ENCODE measurements around the gene SFXN2. TPM values are rescaled to one million over a fixed set of nuclear protein-coding genes. Genes with fewer than 3 reads are reported as not detected.
"Not testable (repeated sequence)": the region's sequence is repeated elsewhere in the genome, so short reads cannot be mapped to it uniquely, and the experiment has no call there.

SFXN2 gene, protein sequence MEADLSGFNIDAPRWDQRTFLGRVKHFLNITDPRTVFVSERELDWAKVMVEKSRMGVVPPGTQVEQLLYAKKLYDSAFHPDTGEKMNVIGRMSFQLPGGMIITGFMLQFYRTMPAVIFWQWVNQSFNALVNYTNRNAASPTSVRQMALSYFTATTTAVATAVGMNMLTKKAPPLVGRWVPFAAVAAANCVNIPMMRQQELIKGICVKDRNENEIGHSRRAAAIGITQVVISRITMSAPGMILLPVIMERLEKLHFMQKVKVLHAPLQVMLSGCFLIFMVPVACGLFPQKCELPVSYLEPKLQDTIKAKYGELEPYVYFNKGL
- total RNA-seq, result 1 to 10 TPM; 1.9 to 5.6 (median 3.1) TPM

DNA sequence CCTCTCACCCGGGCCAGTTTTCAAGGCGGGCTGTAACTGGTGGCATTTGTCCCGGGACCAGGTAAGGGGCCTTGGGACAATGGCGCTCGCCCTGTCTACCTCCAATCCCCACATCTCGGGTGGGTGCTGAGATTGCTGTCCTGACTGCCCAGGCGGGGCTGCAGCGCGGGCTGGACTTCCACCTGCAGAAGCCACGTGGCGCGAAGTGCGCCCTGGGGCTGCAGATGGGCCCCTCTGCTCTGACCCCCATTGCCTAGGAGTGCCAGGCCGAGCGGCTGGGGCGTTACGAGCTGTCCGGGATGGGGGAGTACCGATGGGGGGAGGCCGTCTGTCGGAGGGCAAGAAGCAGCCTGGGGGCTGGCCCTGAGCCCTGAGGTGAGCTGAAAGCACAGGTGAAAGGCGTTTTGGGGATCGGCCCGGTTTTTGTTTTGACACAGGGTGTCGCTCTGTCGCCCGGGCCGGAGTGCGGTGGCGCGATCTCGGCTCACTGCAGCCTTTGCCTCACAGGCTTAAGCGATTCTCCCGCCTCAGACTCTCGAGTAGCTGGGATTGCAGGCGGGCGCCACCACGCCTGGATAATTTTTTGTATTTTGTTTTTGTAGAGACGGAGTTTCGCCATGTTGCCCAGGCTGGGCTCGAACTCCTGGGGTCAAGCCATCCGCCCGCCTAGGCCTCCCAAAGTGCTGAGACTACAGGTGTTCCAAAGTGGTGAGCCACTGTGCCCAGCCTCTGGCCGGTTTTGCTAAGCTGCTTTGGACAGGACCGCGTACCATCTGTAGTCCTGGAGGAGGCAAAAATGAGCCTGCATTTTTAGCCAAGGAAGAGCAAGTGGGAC, at the start of gene SFXN2:
TSS of gene SFXN2 (plus strand) at position 16 of the 835 bp plus-strand sequence. CDS start 12,001 bp downstream, outside the sequence.
- TF ChIP-seq, protein P1, sequence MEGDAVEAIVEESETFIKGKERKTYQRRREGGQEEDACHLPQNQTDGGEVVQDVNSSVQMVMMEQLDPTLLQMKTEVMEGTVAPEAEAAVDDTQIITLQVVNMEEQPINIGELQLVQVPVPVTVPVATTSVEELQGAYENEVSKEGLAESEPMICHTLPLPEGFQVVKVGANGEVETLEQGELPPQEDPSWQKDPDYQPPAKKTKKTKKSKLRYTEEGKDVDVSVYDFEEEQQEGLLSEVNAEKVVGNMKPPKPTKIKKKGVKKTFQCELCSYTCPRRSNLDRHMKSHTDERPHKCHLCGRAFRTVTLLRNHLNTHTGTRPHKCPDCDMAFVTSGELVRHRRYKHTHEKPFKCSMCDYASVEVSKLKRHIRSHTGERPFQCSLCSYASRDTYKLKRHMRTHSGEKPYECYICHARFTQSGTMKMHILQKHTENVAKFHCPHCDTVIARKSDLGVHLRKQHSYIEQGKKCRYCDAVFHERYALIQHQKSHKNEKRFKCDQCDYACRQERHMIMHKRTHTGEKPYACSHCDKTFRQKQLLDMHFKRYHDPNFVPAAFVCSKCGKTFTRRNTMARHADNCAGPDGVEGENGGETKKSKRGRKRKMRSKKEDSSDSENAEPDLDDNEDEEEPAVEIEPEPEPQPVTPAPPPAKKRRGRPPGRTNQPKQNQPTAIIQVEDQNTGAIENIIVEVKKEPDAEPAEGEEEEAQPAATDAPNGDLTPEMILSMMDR (IDR thresholded peaks at IDR 0.05), result no peak
- no peak for TF ChIP-seq POLR2AphosphoS5 (IDR thresholded peaks at IDR 0.05)
- TF ChIP-seq POLR2A (IDR thresholded peaks at IDR 0.05), result no peak
- TF ChIP-seq EP300 (IDR thresholded peaks at IDR 0.05), result no peak
- Histone ChIP-seq H3K36me3 (no peaks in the 10 kb centered on the region), H3K27me3 (no peaks in the 10 kb centered on the region), H3K4me1 (peaks cover 9% of the 10 kb centered on the region), H3K9me3 (no peaks in the 10 kb centered on the region), H3K27ac (peak within 1 kb of the TSS; percentile 84), H3K4me3 (peak within 1 kb of the TSS; percentile 88)
- WGBS, result 9% methylated on average over 26 of the region's 46 CpGs
- peak in 1 of 2 donors; percentile 80 for DNase-seq (ENCODE audit: low spot score in 2 of 2)

DNA sequence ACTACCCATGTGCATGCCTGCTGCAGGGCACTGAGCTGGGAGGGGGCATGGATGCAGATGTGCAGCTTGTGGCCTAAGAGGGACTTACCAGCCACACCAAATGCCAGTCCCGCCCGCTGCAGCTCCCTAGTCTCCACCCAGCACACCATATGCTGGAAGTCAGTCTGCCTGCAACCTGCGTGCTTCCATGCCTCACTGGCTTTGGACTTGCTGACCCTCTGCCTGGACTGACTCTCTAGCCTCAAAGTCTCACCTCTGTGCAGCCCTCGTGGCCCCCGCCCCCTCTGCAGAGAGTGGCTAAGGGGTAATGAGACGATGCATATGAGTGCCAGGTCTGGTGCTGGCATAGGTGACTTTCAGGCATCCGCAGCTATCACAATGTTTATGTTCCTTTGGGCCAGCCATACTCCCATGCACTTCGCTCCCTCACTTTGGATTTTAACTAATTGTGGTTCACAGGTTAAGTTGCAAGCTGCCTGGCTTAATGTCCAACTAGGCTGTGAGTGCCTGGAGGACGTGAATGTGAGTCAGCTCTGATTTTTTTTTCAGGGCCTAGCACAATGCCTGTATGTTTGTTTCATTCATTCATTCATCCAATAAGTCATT, 48.4 kb upstream of the SFXN2 start:
- no peaks in the 10 kb centered on the region for H3K36me3 ChIP-seq
- H3K27ac ChIP-seq, result no peak overlapping the region
- 73% methylated on average over 7 of the region's 9 CpGs for WGBS
- DNase-seq (ENCODE audit: low spot score in 2 of 2), result no peak
- H3K4me3 ChIP-seq, result no peak overlapping the region
- TF ChIP-seq, protein P1 (IDR thresholded peaks at IDR 0.05), result no peak
- TF ChIP-seq POLR2AphosphoS5 (IDR thresholded peaks at IDR 0.05), result no peak
- no peaks in the 10 kb centered on the region for H3K9me3 ChIP-seq
- H3K4me1 ChIP-seq, result peaks cover 19% of the 10 kb centered on the region
- H3K27me3 ChIP-seq, result no peaks in the 10 kb centered on the region

DNA sequence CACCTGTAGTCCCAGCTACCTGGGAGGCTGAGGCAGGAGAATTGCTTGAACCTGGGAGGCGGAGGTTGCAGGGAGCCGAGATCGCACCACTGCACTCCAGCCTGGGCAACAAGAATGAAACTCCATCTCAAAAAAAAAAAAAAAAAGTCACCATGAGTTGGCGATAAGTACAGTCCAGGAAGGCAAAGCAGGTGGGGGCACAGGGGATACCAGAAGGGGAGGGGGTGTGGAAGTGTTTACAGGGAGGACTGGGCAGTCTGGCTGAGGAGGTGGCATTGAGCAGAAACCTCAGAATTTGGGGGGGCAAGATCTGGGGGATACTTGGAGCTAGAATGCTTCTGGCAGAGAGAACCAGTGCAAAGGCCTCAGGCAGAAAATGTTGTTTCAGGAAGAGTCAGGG, 47.0 kb upstream of the SFXN2 start:
- not testable (repeated sequence) for H3K27ac ChIP-seq; DNase-seq (ENCODE audit: low spot score in 2 of 2)
- 93% methylated on average over 4 of the region's 4 CpGs for WGBS

DNA sequence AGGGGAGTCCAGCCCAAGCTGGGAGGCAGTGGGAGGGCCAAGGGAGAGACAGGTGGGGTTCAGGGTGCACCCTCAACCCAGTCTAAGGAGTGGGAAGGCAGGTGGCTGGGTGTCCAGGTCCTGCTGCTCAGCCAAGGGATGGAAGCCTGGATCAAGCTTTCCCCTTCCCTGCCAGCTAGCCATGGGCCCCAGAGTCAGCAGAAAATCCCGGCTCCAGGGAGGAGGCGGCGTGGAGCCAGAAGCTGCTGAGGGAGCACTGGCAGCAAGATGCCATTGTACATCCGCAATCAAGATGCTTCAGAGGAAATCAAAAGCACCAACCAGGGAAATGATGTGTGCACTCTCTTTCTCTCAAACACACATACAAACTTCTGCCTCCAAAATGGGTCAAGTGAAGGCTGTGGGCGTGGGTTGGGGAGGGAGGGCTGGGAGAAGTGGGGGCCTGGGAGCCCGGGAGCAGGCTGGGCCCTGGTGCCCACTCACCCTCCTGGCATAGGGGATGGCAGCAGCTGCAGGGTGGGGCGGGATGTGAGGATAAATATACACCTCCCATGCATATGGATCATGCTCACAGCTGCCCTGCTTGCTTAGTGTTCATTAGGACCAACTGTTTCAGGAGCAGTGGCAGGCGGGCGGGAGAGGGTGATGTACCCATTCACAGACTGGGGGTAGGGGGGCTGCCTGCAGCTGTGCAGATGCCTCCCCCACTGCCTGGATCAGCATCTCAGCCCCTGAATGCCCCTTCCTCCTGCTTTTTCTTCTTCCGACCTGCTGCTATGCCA, 45.9 kb upstream of the SFXN2 start:
- TF ChIP-seq, protein P1 (IDR thresholded peaks at IDR 0.05), result no peak
- no peak for TF ChIP-seq POLR2AphosphoS5 (IDR thresholded peaks at IDR 0.05)
- no peak for TF ChIP-seq POLR2A (IDR thresholded peaks at IDR 0.05)
- TF ChIP-seq EP300 (IDR thresholded peaks at IDR 0.05), result no peak
- H3K27ac ChIP-seq, result peak overlapping the region; percentile 11
- H3K4me3 ChIP-seq, result no peak overlapping the region
- 71% methylated on average over 8 of the region's 10 CpGs for WGBS
- H3K9me3 ChIP-seq, result no peaks in the 10 kb centered on the region
- no peak for DNase-seq (ENCODE audit: low spot score in 2 of 2)
- no peaks in the 10 kb centered on the region for H3K36me3 ChIP-seq
- no peaks in the 10 kb centered on the region for H3K27me3 ChIP-seq
- H3K4me1 ChIP-seq, result peaks cover 21% of the 10 kb centered on the region

More for the DNA sequence above, 47.0 kb upstream of the SFXN2 start:
- H3K4me3 ChIP-seq, H3K27me3 ChIP-seq, H3K36me3 ChIP-seq, H3K9me3 ChIP-seq: not testable (repeated sequence)
- peaks cover 12% of the 10 kb centered on the region for H3K4me1 ChIP-seq

DNA sequence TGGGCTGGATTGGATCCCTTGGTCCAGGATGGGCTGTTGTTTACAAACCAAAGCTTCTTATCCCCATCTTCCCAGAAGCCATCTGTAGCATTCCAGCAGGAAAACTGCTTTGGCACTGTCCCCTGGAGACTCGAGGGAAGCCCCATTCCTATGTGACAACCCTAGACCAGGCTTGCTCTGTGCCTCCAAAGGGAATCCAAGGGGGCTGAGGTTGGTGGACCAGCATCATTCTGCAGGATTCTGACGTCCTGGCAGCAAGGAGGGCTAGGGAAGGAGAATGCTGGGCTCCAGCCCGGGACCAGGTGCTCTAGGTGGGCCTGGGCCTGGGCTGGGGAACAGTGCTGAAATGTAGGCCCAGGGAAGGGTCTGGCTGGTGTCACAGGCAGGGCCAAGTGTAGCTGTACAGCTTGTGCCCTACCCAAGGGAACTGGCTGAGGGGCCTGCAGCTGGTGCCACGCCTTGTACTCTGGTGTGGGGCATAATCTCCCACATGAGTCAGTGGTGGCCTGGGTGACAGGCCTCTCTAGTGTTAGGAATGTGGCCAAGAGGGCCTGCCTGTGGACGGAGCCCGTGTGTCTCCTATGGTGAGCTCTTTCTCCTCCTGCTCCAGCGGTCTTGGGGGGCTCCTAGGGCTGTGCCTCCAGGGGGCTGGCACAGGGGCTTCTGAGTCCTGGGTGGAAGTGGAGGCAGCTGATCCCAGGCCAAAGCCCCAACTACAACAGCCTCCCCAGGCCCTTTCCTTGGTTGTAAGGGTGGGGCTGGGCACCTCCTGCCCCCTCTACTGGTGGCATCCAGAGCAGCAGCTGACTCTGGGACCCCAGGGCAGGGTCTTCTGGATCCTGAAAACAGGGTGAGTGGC, 45.0 kb upstream of the SFXN2 start:
- Histone ChIP-seq H3K27ac (peak overlapping the region; percentile 11), H3K9me3 (no peaks in the 10 kb centered on the region), H3K27me3 (no peaks in the 10 kb centered on the region), H3K4me1 (peaks cover 30% of the 10 kb centered on the region), H3K4me3 (no peak overlapping the region), H3K36me3 (no peaks in the 10 kb centered on the region)
- DNase-seq (ENCODE audit: low spot score in 2 of 2), result no peak
- 83% methylated on average over 3 of the region's 7 CpGs for WGBS
- TF ChIP-seq, protein P1 (IDR thresholded peaks at IDR 0.05), result peak in 1 of 2 donors; percentile 26
- no peak for TF ChIP-seq EP300 (IDR thresholded peaks at IDR 0.05)
